Stomach (tissue), 4 donors: Measurements from ENCODE around the gene TSSK1B.
"Not testable (repeated sequence)": the region's sequence is repeated elsewhere in the genome, so short reads cannot be mapped to it uniquely, and the experiment has no call there.

Experiments
- CTCF ChIP-seq, 7 experiments: fragments of 450-650 bp in 4 of 7; fragments of 200-600 bp in 3 of 7; sonication (generic) in 3 of 7; IDR thresholded peaks; one replicate each; pipeline ENCODE4 v1.5.1; 2016 to 2019; ENCODE audit warnings: antibody characterized with exemption in 7 of 7, control low read depth in 2 of 7, mild to moderate bottlenecking in 1 of 7
- EP300 ChIP-seq: sonication (generic); formaldehyde crosslinking; IDR thresholded peaks from one replicate; pipeline ENCODE4 v1.6.1; 2017; ENCODE audit warnings: antibody characterized with exemption
- POLR2A ChIP-seq, 4 donors: fragments of 450-650 bp; IDR thresholded peaks; one replicate each; pipeline ENCODE4 v1.6.1; 2016; ENCODE audit warnings: antibody characterized with exemption in 4 of 4, control low read depth in 2 of 4, mild to moderate bottlenecking in 1 of 4, moderate library complexity in 1 of 4
- POLR2AphosphoS5 ChIP-seq, 3 donors: sonication (generic); formaldehyde crosslinking; IDR thresholded peaks; one replicate each; pipeline ENCODE4 v1.6.1; 2016; ENCODE audit warnings: antibody characterized with exemption in 3 of 3

GRCh38 chr5:113397986-113398385, 36.8 kb downstream of the TSSK1B start:
- not testable (repeated sequence) for TF ChIP-seq POLR2A (IDR thresholded peaks at IDR 0.05); CTCF (IDR thresholded peaks at IDR 0.05); POLR2AphosphoS5 (IDR thresholded peaks at IDR 0.05); EP300
